ENCODE results near the gene ILF2.

Gene ILF2

GRCh38 chr1:153633161-153633753, 37.5 kb downstream of the ILF2 start:
- no peaks in the 10 kb centered on the region for H3K27me3 ChIP-seq (ENCODE audit: control insufficient read depth in 1 of 2, insufficient read depth in 2 of 2, low read length in 2 of 2)
- peaks cover 21% of the 10 kb centered on the region for H3K36me3 ChIP-seq (ENCODE audit: insufficient read depth, low read length)
- peak overlapping the region; percentile 100 for H3K27ac ChIP-seq (ENCODE audit: low read depth, low read length)
- peaks cover 33% of the 10 kb centered on the region for H3K4me1 ChIP-seq (ENCODE audit: insufficient read depth, low read length)
- no peaks in the 10 kb centered on the region for H3K9me3 ChIP-seq (ENCODE audit: low read length)
- H3K4me3 ChIP-seq (ENCODE audit: low read depth in 1 of 2, low read length in 2 of 2) = peak overlapping the region; percentile 97 to 98
- H3K9ac ChIP-seq (ENCODE audit: low read length) = no peak overlapping the region

DNA sequence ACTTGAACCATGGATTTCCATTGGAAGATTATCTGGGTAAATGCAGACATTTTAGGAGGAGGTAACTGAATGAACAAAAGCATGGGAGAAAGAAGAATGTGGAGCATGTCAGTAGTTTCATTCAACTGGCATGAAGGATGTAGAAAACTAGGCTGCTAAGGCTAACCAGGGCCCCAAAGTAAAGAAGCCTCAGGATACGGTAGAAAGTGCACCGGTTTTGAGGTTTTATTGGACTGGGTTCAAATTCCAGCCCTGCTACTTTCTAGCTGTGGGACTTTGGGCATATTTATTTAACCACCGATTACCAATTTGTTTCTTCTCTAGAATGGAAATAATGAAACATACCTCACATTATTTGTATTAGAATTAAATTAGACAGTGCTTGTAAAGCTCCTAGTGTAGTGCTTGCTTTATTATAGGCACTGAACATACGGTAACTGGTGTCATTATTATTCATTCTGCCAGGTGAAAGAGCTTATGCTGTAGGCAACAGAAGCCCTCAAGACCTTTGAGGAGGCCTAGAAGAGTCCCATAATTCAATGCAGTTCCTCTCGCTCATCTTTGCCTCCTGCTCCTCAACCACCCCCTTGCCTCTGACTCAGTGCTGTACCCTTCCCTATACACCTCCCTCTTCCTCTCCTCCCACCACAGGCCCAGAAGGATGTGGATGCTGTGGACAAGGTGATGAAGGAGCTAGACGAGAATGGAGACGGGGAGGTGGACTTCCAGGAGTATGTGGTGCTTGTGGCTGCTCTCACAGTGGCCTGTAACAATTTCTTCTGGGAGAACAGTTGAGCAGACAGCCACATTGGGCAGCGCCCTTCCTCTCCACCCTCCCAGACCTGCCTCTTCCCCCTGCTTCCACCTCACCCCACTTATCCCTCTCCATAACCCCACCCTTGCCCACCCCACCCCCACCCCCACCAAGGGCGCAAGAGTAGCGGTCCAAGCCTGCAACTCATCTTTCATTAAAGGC, 39.5 kb downstream of the ILF2 start:
- Histone ChIP-seq H3K9me3 (ENCODE audit: low read length) (no peaks in the 10 kb centered on the region), H3K9ac (ENCODE audit: low read length) (no peak overlapping the region), H3K27me3 (ENCODE audit: control insufficient read depth in 1 of 2, insufficient read depth in 2 of 2, low read length in 2 of 2) (no peaks in the 10 kb centered on the region), H3K4me1 (ENCODE audit: insufficient read depth, low read length) (peaks cover 38% of the 10 kb centered on the region), H3K36me3 (ENCODE audit: insufficient read depth, low read length) (peaks cover 2% of the 10 kb centered on the region), H3K27ac (ENCODE audit: low read depth, low read length) (no peak overlapping the region), H3K4me3 (ENCODE audit: low read depth in 1 of 2, low read length in 2 of 2) (no peak overlapping the region)

DNA sequence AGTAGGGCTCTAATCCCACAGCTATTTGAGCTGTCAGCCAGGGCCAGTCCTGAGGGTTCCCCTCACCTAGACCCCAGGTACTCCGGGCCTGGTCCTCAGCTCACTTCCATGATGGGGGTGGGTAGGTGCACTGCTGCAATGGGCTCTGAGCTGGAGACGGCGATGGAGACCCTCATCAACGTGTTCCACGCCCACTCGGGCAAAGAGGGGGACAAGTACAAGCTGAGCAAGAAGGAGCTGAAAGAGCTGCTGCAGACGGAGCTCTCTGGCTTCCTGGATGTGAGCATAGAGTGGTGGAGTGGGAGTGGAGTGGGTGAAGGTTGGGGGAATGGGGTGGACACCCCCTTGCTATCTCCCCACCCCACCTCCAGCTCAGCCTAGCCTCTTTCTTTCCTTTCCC, 40.4 kb downstream of the ILF2 start:
- Histone ChIP-seq H3K9ac (ENCODE audit: low read length) (no peak overlapping the region), H3K27ac (ENCODE audit: low read depth, low read length) (no peak overlapping the region), H3K27me3 (ENCODE audit: control insufficient read depth in 1 of 2, insufficient read depth in 2 of 2, low read length in 2 of 2) (no peaks in the 10 kb centered on the region), H3K4me1 (ENCODE audit: insufficient read depth, low read length) (peaks cover 38% of the 10 kb centered on the region), H3K9me3 (ENCODE audit: low read length) (no peaks in the 10 kb centered on the region), H3K36me3 (ENCODE audit: insufficient read depth, low read length) (no peaks in the 10 kb centered on the region), H3K4me3 (ENCODE audit: low read depth in 1 of 2, low read length in 2 of 2) (no peak overlapping the region)

DNA sequence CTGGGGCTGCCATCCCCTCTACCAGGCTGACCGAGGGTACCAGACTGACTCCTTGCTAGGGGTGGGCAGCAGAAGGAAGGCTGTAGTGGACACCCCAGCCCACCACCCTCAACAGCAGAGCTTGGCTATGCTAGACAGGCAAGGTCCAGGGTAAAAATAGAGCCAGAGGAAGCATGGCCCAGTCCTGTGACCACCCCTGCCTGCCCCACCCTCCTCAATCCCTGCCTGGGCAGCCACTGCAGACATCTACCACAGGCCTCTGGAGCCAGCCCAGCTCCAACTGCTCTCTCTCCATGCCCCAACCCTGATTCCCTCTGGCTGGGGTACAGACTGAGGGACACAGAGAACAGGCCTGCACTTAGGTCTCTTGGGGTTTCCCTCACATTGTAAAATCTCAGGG, 40.8 kb downstream of the ILF2 start:
- Histone ChIP-seq H3K4me3 (ENCODE audit: low read depth in 1 of 2, low read length in 2 of 2) (no peak overlapping the region), H3K27ac (ENCODE audit: low read depth, low read length) (no peak overlapping the region), H3K36me3 (ENCODE audit: insufficient read depth, low read length) (no peaks in the 10 kb centered on the region), H3K9ac (ENCODE audit: low read length) (no peak overlapping the region), H3K4me1 (ENCODE audit: insufficient read depth, low read length) (peaks cover 40% of the 10 kb centered on the region), H3K9me3 (ENCODE audit: low read length) (no peaks in the 10 kb centered on the region), H3K27me3 (ENCODE audit: control insufficient read depth in 1 of 2, insufficient read depth in 2 of 2, low read length in 2 of 2) (no peaks in the 10 kb centered on the region)

GRCh38 chr1:153629343-153629665, 41.5 kb downstream of the ILF2 start:
- Histone ChIP-seq H3K4me1 (ENCODE audit: insufficient read depth, low read length) (peaks cover 45% of the 10 kb centered on the region), H3K27me3 (ENCODE audit: control insufficient read depth in 1 of 2, insufficient read depth in 2 of 2, low read length in 2 of 2) (no peaks in the 10 kb centered on the region), H3K9ac (ENCODE audit: low read length) (no peak overlapping the region), H3K36me3 (ENCODE audit: insufficient read depth, low read length) (no peaks in the 10 kb centered on the region), H3K9me3 (ENCODE audit: low read length) (no peaks in the 10 kb centered on the region), H3K27ac (ENCODE audit: low read depth, low read length) (no peak overlapping the region), H3K4me3 (ENCODE audit: low read depth in 1 of 2, low read length in 2 of 2) (no peak overlapping the region)

- Histone ChIP-seq H3K27ac (ENCODE audit: low read depth, low read length) (no peak overlapping the region), H3K4me3 (ENCODE audit: low read depth in 1 of 2, low read length in 2 of 2) (no peak overlapping the region)
These were observed 42.0 kb downstream of the ILF2 start for GRCh38 chr1:153628638-153629342.

GRCh38 chr1:153627715-153628626, 42.8 kb downstream of the ILF2 start, which contains the start of gene S100A1:
TSS of gene S100A1 (plus strand) at chr1:153628434. CDS start at chr1:153630522, 2,088 bp downstream.
- H3K9ac ChIP-seq (ENCODE audit: low read length) = peak within 1 kb of the TSS; percentile 82
- H3K36me3 ChIP-seq (ENCODE audit: insufficient read depth, low read length) = no peaks in the 10 kb centered on the region
- no peaks in the 10 kb centered on the region for H3K9me3 ChIP-seq (ENCODE audit: low read length)
- H3K4me3 ChIP-seq (ENCODE audit: low read depth in 1 of 2, low read length in 2 of 2) = peak within 1 kb of the TSS; percentile 27 to 87
- H3K27ac ChIP-seq (ENCODE audit: low read depth, low read length) = peak within 1 kb of the TSS; percentile 83
- no peaks in the 10 kb centered on the region for H3K27me3 ChIP-seq (ENCODE audit: control insufficient read depth in 1 of 2, insufficient read depth in 2 of 2, low read length in 2 of 2)
- peaks cover 47% of the 10 kb centered on the region for H3K4me1 ChIP-seq (ENCODE audit: insufficient read depth, low read length)

More at GRCh38 chr1:153628638-153629342, 42.0 kb downstream of the ILF2 start:
- Histone ChIP-seq H3K9me3 (ENCODE audit: low read length) (no peaks in the 10 kb centered on the region), H3K9ac (ENCODE audit: low read length) (no peak overlapping the region), H3K36me3 (ENCODE audit: insufficient read depth, low read length) (no peaks in the 10 kb centered on the region), H3K27me3 (ENCODE audit: control insufficient read depth in 1 of 2, insufficient read depth in 2 of 2, low read length in 2 of 2) (no peaks in the 10 kb centered on the region), H3K4me1 (ENCODE audit: insufficient read depth, low read length) (peaks cover 50% of the 10 kb centered on the region)

DNA sequence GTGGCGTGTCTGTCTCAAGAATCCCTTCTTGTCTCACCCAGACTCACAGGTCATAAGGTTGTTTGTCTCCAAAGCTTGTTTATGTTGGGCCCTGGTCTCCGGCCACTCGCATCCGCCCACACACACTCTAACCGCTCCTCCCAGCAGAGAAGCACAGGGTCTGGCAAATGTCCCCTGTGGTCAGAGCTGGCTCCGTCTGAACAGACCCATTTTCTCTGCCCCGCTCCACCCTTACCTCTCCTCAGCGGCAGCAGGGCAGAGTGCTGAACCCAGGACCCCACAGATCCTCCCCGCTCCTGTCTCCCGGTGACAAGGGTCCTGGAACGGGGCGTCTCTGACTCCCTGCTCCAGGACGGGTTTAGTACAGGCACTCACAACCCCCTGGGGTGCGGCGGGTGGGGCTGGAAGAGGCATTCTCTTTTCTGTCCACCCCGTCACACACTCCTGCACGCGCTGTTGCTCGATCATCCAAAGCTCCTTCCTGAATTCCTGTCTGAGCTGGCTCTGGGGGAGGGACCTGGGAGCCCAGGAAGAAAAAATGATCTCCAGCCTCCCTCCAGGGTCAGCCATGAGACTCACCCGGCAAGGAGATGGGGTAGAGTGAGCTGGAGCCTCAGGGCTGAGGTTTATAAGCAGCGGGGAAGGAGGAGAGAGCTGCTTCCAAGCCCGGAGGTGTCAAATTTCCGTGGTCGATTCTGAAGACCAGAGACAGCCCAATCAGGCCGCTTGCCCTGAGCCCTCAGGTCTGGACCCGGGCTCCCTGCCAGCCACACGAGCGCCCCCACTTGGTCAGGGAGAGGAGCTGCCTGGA, 43.7 kb downstream of the ILF2 start, which contains the start of gene S100A13:
Gene S100A13, minus strand, starts transcription at position 602 of the 811 bp plus-strand sequence. CDS start 1,033 bp downstream, outside the sequence.
- Histone ChIP-seq H3K36me3 (ENCODE audit: insufficient read depth, low read length) (peaks cover 5% of the 10 kb centered on the region), H3K4me3 (ENCODE audit: low read depth in 1 of 2, low read length in 2 of 2) (peak within 1 kb of the TSS; percentile 27 to 87), H3K27ac (ENCODE audit: low read depth, low read length) (peak within 1 kb of the TSS; percentile 83), H3K4me1 (ENCODE audit: insufficient read depth, low read length) (peaks cover 45% of the 10 kb centered on the region), H3K27me3 (ENCODE audit: control insufficient read depth in 1 of 2, insufficient read depth in 2 of 2, low read length in 2 of 2) (no peaks in the 10 kb centered on the region), H3K9me3 (ENCODE audit: low read length) (no peaks in the 10 kb centered on the region), H3K9ac (ENCODE audit: low read length) (peak within 1 kb of the TSS; percentile 82)

DNA sequence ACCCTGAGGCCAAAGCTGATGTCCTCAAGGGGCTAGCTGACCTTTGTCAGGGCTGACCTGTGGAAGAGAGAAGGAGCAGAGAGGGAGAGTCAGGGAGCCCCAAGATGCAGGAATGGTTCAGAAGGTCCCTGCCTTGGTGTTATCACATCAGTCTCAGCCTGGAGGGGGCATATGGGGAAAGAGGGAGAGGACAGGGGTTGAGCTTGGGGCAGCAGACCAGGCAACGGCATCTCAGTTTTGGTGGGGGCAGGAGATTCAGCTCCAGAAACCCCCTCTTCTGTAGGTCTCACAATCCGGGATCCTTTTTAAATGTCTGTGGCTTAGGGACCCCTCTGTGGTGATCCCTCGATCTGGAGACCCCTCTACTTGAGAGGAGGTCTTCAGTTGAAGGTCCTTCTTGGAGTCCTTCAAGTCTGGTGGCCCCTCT, 44.3 kb downstream of the ILF2 start:
- Histone ChIP-seq H3K4me1 (ENCODE audit: insufficient read depth, low read length) (peaks cover 45% of the 10 kb centered on the region), H3K36me3 (ENCODE audit: insufficient read depth, low read length) (peaks cover 5% of the 10 kb centered on the region), H3K9ac (ENCODE audit: low read length) (peak overlapping the region; percentile 82), H3K4me3 (ENCODE audit: low read depth in 1 of 2, low read length in 2 of 2) (peak overlapping the region; percentile 27 to 87), H3K27me3 (ENCODE audit: control insufficient read depth in 1 of 2, insufficient read depth in 2 of 2, low read length in 2 of 2) (no peaks in the 10 kb centered on the region), H3K27ac (ENCODE audit: low read depth, low read length) (peak overlapping the region; percentile 83), H3K9me3 (ENCODE audit: low read length) (no peaks in the 10 kb centered on the region)

All from muscle layer of colon (tissue), 2 donors.